Measurements from ENCODE around the gene SEPTIN7.

Gene SEPTIN7

GRCh38 chr7:35792472-35792871, 8.4 kb upstream of the SEPTIN7 start:
- no peak for DNase-seq

- no peak for DNase-seq
Measured at GRCh38 chr7:35792873-35793489, 7.9 kb upstream of the SEPTIN7 start.

GRCh38 chr7:35797311-35797710, 3.5 kb upstream of the SEPTIN7 start:
- no peak for DNase-seq

GRCh38 chr7:35799846-35800717, 775 bp upstream of the SEPTIN7 start:
- peak; percentile 92 for DNase-seq

- DNase-seq: peak; percentile 79 to 83
Measured at GRCh38 chr7:35801392-35802101, 690 bp downstream of the SEPTIN7 start.

GRCh38 chr7:35802102-35802466, 1.2 kb downstream of the SEPTIN7 start:
- no peak for DNase-seq

GRCh38 chr7:35802649-35803048, 1.8 kb downstream of the SEPTIN7 start:
- no peak for DNase-seq

- no peak for DNase-seq
Measured at GRCh38 chr7:35804231-35804970, 3.5 kb downstream of the SEPTIN7 start.

- DNase-seq: no peak
Measured at GRCh38 chr7:35805876-35806275, 5.0 kb downstream of the SEPTIN7 start.

- DNase-seq: no peak
Measured at GRCh38 chr7:35816514-35816913, 15.7 kb downstream of the SEPTIN7 start.

- DNase-seq: no peak
Measured at GRCh38 chr7:35817181-35817580, 16.3 kb downstream of the SEPTIN7 start.

GRCh38 chr7:35817930-35818329, 17.1 kb downstream of the SEPTIN7 start:
- DNase-seq: no peak

GRCh38 chr7:35818513-35818912, 17.7 kb downstream of the SEPTIN7 start:
- DNase-seq: no peak

- no peak for DNase-seq
Measured at GRCh38 chr7:35819310-35819709, 18.5 kb downstream of the SEPTIN7 start.

GRCh38 chr7:35819954-35820703, 19.3 kb downstream of the SEPTIN7 start:
- DNase-seq: no peak

- no peak for DNase-seq
Measured at GRCh38 chr7:35820858-35821257, 20.0 kb downstream of the SEPTIN7 start.

GRCh38 chr7:35823440-35823839, 22.6 kb downstream of the SEPTIN7 start:
- DNase-seq: no peak

GRCh38 chr7:35825974-35826373, 25.1 kb downstream of the SEPTIN7 start:
- no peak for DNase-seq

- no peak for DNase-seq
Measured at GRCh38 chr7:35826751-35827150, 25.9 kb downstream of the SEPTIN7 start.

- no peak for DNase-seq
Measured at GRCh38 chr7:35828817-35829216, 28.0 kb downstream of the SEPTIN7 start.

- no peak for DNase-seq
Measured at GRCh38 chr7:35831208-35831607, 30.4 kb downstream of the SEPTIN7 start.
